Activated naive CD8-positive, alpha-beta T cell (primary cell): ENCODE data around the gene CDV3.

ENCODE experiments used
- H3K27ac Mint-ChIP-seq: one replicate; pipeline ENCODE4 v1.8.0; 2021; ENCODE audit warnings: mixed read lengths
- H3K27me3 Mint-ChIP-seq: one replicate; pipeline ENCODE4 v1.8.0; 2021; ENCODE audit warnings: mixed read lengths
- H3K36me3 Mint-ChIP-seq: one replicate; pipeline ENCODE4 v1.8.0; 2021; ENCODE audit warnings: mixed read lengths
- H3K4me1 Mint-ChIP-seq: one replicate; pipeline ENCODE4 v1.8.0; 2021; ENCODE audit warnings: low read depth, mixed read lengths
- H3K4me3 Mint-ChIP-seq: one replicate; pipeline ENCODE4 v1.8.0; 2021; ENCODE audit warnings: mild to moderate bottlenecking, mixed read lengths
- H3K9me3 Mint-ChIP-seq: one replicate; pipeline ENCODE4 v1.8.0; 2021; ENCODE audit warnings: low read depth, mixed read lengths

CDV3 gene

GRCh38 chr3:133607816-133608215, 34.3 kb downstream of the CDV3 start:
- no peaks in the 10 kb centered on the region for H3K9me3 Mint-ChIP-seq
- H3K4me3 Mint-ChIP-seq = no peak overlapping the region
- peaks cover 20% of the 10 kb centered on the region for H3K36me3 Mint-ChIP-seq
- no peak overlapping the region for H3K27ac Mint-ChIP-seq
- no peaks in the 10 kb centered on the region for H3K4me1 Mint-ChIP-seq
- no peaks in the 10 kb centered on the region for H3K27me3 Mint-ChIP-seq

GRCh38 chr3:133608388-133608787, 34.9 kb downstream of the CDV3 start:
- Mint-ChIP-seq H3K36me3 (peaks cover 18% of the 10 kb centered on the region), H3K4me3 (no peak overlapping the region), H3K4me1 (no peaks in the 10 kb centered on the region), H3K27me3 (no peaks in the 10 kb centered on the region), H3K9me3 (no peaks in the 10 kb centered on the region), H3K27ac (no peak overlapping the region)

- no peak overlapping the region for H3K27ac Mint-ChIP-seq
- no peaks in the 10 kb centered on the region for H3K4me1 Mint-ChIP-seq
- H3K36me3 Mint-ChIP-seq = peaks cover 17% of the 10 kb centered on the region
- H3K4me3 Mint-ChIP-seq = no peak overlapping the region
- no peaks in the 10 kb centered on the region for H3K27me3 Mint-ChIP-seq
- H3K9me3 Mint-ChIP-seq = no peaks in the 10 kb centered on the region
Observed at GRCh38 chr3:133610031-133610430, 36.5 kb downstream of the CDV3 start.

GRCh38 chr3:133611534-133611933, 38.0 kb downstream of the CDV3 start:
- H3K4me1 Mint-ChIP-seq = no peaks in the 10 kb centered on the region
- no peak overlapping the region for H3K27ac Mint-ChIP-seq
- H3K36me3 Mint-ChIP-seq = peaks cover 17% of the 10 kb centered on the region
- H3K27me3 Mint-ChIP-seq = no peaks in the 10 kb centered on the region
- no peak overlapping the region for H3K4me3 Mint-ChIP-seq
- no peaks in the 10 kb centered on the region for H3K9me3 Mint-ChIP-seq

GRCh38 chr3:133620066-133620784, 46.7 kb downstream of the CDV3 start:
- no peaks in the 10 kb centered on the region for H3K4me1 Mint-ChIP-seq
- H3K27ac Mint-ChIP-seq = no peak overlapping the region
- no peak overlapping the region for H3K4me3 Mint-ChIP-seq
- peaks cover 19% of the 10 kb centered on the region for H3K36me3 Mint-ChIP-seq
- no peaks in the 10 kb centered on the region for H3K9me3 Mint-ChIP-seq
- H3K27me3 Mint-ChIP-seq = no peaks in the 10 kb centered on the region

GRCh38 chr3:133627789-133628188, 54.3 kb downstream of the CDV3 start:
- Mint-ChIP-seq H3K4me3 (no peak overlapping the region), H3K27ac (no peak overlapping the region), H3K9me3 (no peaks in the 10 kb centered on the region), H3K27me3 (no peaks in the 10 kb centered on the region), H3K4me1 (peaks cover 5% of the 10 kb centered on the region), H3K36me3 (peaks cover 27% of the 10 kb centered on the region)

GRCh38 chr3:133629146-133629545, 55.7 kb downstream of the CDV3 start:
- Mint-ChIP-seq H3K4me1 (peaks cover 5% of the 10 kb centered on the region), H3K36me3 (peaks cover 24% of the 10 kb centered on the region), H3K27ac (no peak overlapping the region), H3K9me3 (no peaks in the 10 kb centered on the region), H3K27me3 (no peaks in the 10 kb centered on the region), H3K4me3 (no peak overlapping the region)

GRCh38 chr3:133633439-133633838, 60.0 kb downstream of the CDV3 start:
- no peak overlapping the region for H3K27ac Mint-ChIP-seq
- no peaks in the 10 kb centered on the region for H3K9me3 Mint-ChIP-seq
- H3K4me1 Mint-ChIP-seq = peaks cover 6% of the 10 kb centered on the region
- H3K27me3 Mint-ChIP-seq = no peaks in the 10 kb centered on the region
- no peak overlapping the region for H3K4me3 Mint-ChIP-seq
- peaks cover 22% of the 10 kb centered on the region for H3K36me3 Mint-ChIP-seq
